Measurements from ENCODE around the gene MRPL34.
A peak's percentile ranks its signal among the peaks of the same experiment; 100 is the strongest.
"Not testable (repeated sequence)": the region's sequence is repeated elsewhere in the genome, so short reads cannot be mapped to it uniquely, and the experiment has no call there.

MRPL34 gene

GRCh38 chr19:17305517-17306284 is at the start of gene MRPL34:
MRPL34 (plus strand) TSS chr19:17305872; CDS start chr19:17305893, 21 bp downstream.
- peak; percentile 91 for DNase-seq (ENCODE audit: low read depth)

DNA sequence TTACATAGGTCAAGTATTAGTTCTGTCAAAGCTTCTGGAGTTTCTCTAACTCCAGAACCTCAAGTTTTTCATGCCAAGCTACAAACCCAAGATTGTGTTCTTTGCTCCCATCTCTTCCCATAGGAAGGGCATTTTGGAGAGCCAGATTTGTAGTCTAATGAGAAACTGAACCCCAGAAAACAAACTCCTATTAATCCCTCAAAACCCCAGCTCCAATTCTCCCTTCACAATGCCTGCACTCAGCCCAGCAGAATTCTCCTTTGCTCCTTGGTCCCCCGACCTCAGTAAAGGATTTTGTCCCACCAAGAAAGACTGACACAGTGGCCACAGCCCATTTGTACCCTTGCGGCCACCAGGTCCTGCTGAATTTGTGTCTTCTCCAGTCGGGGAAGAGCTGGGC is 49.5 kb upstream of the MRPL34 start:
- DNase-seq (ENCODE audit: low read depth): no peak

DNA sequence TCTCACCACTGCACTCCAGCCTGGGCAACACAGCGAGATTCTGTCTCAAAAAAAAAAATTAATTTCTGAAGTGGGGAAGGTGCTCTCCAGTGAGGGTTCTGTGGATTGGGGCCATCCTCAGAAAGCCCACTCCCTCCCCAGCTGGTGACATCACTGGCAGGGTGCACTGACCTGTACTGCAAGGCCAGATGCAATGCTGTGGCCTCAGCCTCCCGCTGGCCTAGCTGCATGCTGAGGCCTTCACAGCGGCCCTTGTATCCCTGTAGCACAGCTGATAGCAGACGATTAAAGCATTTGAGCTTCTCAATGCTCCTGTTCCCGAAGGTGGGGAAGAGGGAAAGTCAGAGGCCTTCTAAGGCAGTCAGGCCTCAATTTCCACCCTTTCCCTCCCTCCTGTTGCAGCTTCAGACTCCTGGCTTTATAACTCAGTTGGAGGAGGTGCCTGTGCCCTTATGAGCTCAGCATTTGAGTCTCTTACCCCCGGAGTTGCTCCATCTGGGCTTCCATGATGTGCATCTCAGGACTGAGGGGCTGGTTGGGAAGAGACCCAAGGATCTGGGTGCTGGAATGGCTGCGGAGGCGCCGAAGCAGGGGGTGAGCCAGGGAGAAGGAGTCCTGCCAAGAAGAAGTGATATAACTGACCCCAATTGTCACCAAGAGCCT is 46.4 kb upstream of the MRPL34 start:
- DNase-seq (ENCODE audit: low read depth): no peak

- DNase-seq (ENCODE audit: low read depth): no peak
These were observed 45.7 kb upstream of the MRPL34 start for GRCh38 chr19:17259934-17260333.

DNA sequence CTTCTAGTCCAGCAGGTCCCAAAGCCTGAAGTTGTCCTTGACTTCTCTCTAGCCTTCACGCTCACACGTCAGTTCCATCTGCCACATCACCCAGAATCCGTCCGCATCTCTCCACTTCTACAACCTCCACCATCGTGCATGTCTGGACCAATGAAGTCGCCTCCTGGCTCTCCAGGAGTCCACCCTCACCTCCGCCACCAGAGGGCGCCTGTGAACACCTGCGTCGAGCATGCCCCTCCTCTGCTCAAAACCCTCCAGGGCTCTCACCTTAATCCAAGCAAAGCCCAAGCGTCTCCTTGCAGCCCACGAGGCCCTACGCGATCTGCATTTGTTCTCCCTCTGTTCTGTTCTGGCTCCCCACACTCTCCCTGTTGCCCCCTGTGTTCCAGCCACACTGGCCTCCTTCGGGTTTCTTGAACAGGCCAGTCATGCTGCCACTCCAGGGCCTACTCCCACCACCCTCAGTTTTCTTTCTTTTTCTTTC is 44.8 kb upstream of the MRPL34 start:
- peak; percentile 86 for DNase-seq (ENCODE audit: low read depth)

DNA sequence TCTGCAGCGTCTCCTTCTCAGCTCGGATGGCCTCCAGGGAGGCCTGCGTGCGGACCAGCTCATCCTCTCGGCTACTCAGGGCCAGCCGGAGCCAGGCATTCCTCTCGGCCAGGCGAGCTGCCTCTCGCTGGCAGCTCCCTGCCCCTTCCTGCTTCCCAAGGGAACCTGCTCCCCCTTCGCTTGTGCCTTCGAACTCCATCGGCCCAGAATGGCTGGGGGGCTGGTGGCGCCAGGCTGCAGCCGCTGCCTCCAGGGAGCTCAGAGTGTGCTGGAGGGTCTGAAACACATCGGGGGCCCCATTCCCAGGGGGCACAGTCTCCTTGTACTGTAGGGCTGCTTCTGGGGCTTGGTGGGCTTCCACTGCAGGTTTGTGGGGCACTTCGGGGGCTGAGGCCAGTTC is 43.1 kb upstream of the MRPL34 start:
- no peak for DNase-seq (ENCODE audit: low read depth)

- no peak for DNase-seq (ENCODE audit: low read depth)
These were observed 41.7 kb upstream of the MRPL34 start for GRCh38 chr19:17263712-17264640.

- no peak for DNase-seq (ENCODE audit: low read depth)
These were observed 41.1 kb upstream of the MRPL34 start, which contains the start of gene USHBP1 for GRCh38 chr19:17264641-17264979. USHBP1 (minus strand) TSS chr19:17264745; CDS start chr19:17264299, 446 bp downstream.

- no peak for DNase-seq (ENCODE audit: low read depth)
These were observed 39.6 kb upstream of the MRPL34 start for GRCh38 chr19:17266026-17266425.

DNA sequence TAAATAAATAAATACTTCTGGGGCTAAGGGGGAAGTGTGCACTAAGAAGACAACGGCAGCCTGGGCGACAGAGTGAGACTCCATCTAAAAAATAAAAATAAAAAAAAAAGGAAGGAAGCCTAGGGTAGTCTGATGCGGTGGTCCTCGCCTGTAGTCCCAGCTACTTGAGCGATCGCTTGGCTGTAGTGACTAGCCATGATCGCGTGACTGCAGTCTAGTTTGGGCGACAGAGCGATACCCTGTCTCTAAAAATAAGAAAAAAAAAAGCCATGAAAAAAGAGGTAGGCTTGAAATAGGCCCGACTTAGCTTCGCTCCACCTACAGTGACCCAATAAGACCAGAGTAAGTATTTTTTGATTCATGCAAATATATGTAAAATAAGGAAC is 39.1 kb upstream of the MRPL34 start:
- no peak for DNase-seq (ENCODE audit: low read depth)

DNA sequence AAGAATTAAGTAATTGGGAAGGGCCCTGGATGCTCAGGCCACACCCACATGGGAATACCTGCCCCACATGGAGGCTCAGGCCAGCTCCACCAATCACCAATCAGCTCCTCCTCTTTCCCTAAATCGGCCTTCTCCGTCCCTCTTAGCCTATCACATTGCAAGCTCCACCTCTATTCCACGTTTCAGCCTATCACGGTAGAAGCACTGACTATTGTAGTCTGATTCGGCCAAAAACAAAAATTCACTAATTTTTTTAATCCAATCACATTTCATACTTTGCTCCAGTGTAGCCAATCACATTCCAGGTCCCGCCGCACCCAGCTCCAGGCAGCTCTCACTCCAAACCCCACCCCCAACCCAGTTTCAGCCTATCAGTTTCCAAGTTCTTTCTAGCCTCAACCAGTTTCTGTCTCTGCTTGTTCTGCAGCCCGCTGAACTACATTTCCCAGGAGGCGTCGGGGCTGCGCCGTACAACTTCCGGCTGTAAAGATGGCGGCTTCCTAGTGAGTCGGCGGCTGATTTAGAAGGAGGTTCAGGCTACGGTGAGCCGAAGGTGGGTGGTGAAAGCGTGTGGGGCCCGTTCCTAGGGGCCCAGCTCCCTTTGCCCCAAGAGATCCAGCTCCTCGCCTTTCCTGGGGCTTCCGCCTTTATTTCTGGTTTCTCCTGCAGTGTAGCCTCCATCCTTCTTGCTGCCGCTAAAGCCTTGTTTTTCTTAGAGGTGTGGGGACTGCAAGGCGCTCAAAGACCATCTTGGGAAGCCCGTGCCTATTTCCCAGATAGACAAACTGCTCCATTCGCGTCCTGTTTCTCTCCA is 38.5 kb upstream of the MRPL34 start, which contains the start of gene BABAM1:
TSS of gene BABAM1 (plus strand) at position 469 of the 814 bp plus-strand sequence. CDS start 1,364 bp downstream, outside the sequence.
- DNase-seq (ENCODE audit: low read depth): peak; percentile 94

GRCh38 chr19:17268754-17269153 is 36.9 kb upstream of the MRPL34 start:
- DNase-seq (ENCODE audit: low read depth): no peak

- DNase-seq (ENCODE audit: low read depth): not testable (repeated sequence)
These were observed 30.8 kb upstream of the MRPL34 start for GRCh38 chr19:17274892-17275291.

DNA sequence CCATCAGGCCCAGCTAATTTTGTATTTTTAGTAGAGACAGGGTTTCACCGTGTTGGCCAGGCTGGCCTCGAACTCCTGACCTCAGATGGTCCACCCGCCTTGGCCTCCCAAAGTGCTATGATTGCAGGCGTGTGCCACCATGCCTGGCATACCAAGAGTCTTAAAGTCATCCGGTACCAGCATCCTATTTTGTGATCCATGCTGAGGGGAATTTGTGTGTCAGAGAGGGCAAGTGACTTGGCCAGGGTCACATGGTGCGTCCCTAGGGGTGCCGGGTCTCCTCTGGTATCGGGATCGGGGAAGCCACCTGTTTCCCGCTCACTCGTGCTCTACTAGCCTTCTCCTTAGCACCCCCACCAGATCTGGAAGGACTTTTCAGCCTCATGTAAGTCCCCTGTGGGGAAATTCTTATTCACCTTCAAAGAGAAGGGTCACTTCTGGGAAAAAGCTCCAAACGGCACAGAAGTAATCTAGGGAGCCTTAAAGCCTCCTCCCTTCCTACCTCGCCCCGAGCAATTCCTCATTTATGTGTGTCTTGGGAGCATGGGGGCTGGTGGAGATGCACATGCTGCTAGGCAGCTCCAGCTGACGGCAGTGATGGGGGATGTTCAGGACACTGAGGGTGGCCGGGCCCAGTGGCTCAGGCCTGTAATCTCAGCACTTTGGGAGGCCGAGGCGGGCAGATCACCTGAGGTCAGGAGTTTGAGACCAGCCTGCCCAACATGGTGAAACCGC is 30.1 kb upstream of the MRPL34 start:
- no peak for DNase-seq (ENCODE audit: low read depth)

DNA sequence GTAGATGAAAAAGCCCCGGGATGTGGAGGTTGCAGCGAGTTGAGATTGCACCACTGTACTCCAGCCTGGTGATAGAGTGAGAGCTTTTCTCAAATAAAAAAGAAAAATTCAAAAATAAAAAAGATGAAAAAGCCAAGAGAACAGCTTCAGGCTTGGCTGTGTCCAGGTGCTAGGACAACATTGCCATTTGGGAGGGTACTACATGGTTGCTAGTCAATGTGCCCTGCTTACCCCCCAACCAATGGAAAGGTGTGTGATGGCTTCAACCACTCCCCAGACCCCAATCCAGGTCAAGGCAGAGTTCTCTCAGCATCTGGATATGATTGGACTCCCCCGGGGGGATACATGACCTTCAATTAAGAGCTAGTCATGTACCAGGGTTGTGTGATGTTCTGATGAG is 26.2 kb upstream of the MRPL34 start:
- no peak for DNase-seq (ENCODE audit: low read depth)

- DNase-seq (ENCODE audit: low read depth): no peak
These were observed 24.0 kb upstream of the MRPL34 start, which contains the start of gene ANKLE1 for GRCh38 chr19:17281391-17282304. ANKLE1 (plus strand) TSS chr19:17281901; CDS start chr19:17281921, 20 bp downstream.

- DNase-seq (ENCODE audit: low read depth): peak; percentile 68
These were observed 23.1 kb upstream of the MRPL34 start for GRCh38 chr19:17282488-17283125.

GRCh38 chr19:17283504-17283996 is 22.1 kb upstream of the MRPL34 start:
- DNase-seq (ENCODE audit: low read depth): no peak
